Transverse colon (tissue), 4 donors: Measurements from ENCODE around the gene CNST.

ENCODE experiments used
- CTCF ChIP-seq, 5 experiments: fragments of 200-600 bp in 3 of 5; fragments of 450-650 bp in 2 of 5; sonication (generic) in 3 of 5; IDR thresholded peaks; 1 replicate in 2 of 5; 2 replicates in 3 of 5; pipeline ENCODE4 v1.5.1; 2016 to 2017; ENCODE audit warnings: antibody characterized with exemption in 5 of 5, inconsistent platforms in 3 of 5, mild to moderate bottlenecking in 2 of 5, moderate library complexity in 1 of 5
- POLR2AphosphoS5 ChIP-seq, 3 donors: sonication (generic); formaldehyde crosslinking; IDR thresholded peaks; one replicate each; pipeline ENCODE4 v1.6.1; 2016; ENCODE audit warnings: antibody characterized with exemption in 3 of 3

- TF ChIP-seq CTCF (IDR thresholded peaks at IDR 0.05) (no peak), POLR2AphosphoS5 (IDR thresholded peaks at IDR 0.05) (peak in 2 of 3 donors; percentile 35 to 57)
Measured at GRCh38 chr1:246709835-246710234, 143.6 kb downstream of the CNST start.
